LNCaP clone FGC (cell line): Measurements from ENCODE around the gene FAM216A.
"Not testable (repeated sequence)": the region's sequence is repeated elsewhere in the genome, so short reads cannot be mapped to it uniquely, and the experiment has no call there.

Experiments used
- DNase-seq: peaks from one replicate; pipeline ENCODE4 v3.0.0-alpha.2; 2011; ENCODE audit warnings: low read depth
- H3K4me3 ChIP-seq: 2 replicates; pipeline ENCODE4 v1.5.1; 2011; ENCODE audit warnings: mild to moderate bottlenecking, low read depth, low read length, control low read depth
- CTCF ChIP-seq: IDR thresholded peaks from 2 replicates; pipeline ENCODE4 v1.5.1; 2012; ENCODE audit warnings: mild to moderate bottlenecking; ENCODE audit not compliant: control insufficient read depth, insufficient read depth; ENCODE audit errors: extremely low read depth

The FAM216A gene

DNA sequence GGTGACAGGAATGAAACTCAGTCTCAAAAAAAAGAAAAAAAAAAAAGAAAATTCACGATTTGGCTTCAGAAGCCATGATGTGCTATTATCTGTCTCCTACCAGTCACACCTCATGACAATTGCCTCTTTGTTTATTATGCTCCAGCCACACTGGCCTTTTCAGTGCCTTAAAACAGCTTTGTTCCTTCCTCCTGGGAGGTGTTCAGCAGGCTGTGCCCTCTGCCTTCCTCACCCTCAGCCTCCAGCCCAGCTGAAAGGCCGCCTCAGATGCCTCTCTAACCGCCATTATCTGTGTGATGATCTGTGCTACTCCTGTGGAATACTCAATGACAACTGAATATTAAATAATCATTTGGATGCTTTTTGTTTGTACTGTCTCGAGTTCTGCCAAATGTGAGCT is 9.9 kb upstream of the FAM216A start:
- no peak for DNase-seq
- no peak overlapping the region for H3K4me3 ChIP-seq
- TF ChIP-seq CTCF = no peak

DNA sequence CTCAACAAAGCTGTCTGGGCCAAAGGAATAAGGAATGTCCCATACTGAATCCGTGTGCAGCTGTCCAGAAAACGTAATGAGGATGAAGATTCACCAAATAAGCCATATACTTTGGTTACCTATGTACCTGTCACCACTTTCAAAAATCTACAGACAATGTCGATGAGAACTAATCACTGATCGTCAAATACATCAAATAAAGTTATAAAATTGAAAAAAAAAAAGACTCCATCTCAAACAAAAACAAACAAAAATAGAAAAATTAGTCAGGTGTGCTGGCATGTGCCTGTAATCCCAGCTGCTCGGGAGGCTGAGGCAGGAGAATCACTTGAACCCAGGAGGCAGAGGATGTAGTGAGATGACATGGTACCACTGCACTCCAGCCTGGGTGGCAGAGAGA is 7.5 kb upstream of the FAM216A start:
- DNase-seq = not testable (repeated sequence)

DNA sequence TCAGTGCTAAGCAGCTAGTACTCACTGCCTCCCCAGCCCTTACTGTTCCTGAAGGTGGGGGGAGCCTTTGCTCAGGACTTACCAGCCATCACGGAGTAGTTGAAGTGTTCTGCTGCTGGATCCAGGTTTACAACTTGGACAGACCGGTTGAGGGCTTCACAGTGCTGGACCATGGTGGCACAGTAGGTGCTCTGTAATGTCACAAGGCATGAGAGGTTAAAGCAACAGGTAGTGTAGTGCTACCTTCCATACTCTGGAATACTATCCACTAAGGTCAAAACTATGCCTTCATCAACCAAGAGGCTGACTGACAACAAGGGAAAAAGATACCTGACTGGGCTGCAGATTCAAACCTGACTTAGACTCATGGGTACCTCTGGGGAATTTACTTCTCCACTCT is 3.6 kb upstream of the FAM216A start:
- DNase-seq = no peak
- no peak overlapping the region for H3K4me3 ChIP-seq
- TF ChIP-seq CTCF = no peak

More for the DNA sequence above, 7.5 kb upstream of the FAM216A start:
- not testable (repeated sequence) for H3K4me3 ChIP-seq

GRCh38 chr12:110465765-110466164 is 2.9 kb upstream of the FAM216A start:
- H3K4me3 ChIP-seq, DNase-seq: not testable (repeated sequence)

GRCh38 chr12:110466791-110467190 is 1.9 kb upstream of the FAM216A start:
- peak overlapping the region; percentile 65 for H3K4me3 ChIP-seq
- TF ChIP-seq CTCF = no peak
- no peak for DNase-seq

GRCh38 chr12:110467847-110468213 is 815 bp upstream of the FAM216A start:
- no peak for TF ChIP-seq CTCF
- H3K4me3 ChIP-seq = peak overlapping the region; percentile 65
- no peak for DNase-seq

GRCh38 chr12:110475426-110475825 is 6.8 kb downstream of the FAM216A start:
- no peak for TF ChIP-seq CTCF

DNA sequence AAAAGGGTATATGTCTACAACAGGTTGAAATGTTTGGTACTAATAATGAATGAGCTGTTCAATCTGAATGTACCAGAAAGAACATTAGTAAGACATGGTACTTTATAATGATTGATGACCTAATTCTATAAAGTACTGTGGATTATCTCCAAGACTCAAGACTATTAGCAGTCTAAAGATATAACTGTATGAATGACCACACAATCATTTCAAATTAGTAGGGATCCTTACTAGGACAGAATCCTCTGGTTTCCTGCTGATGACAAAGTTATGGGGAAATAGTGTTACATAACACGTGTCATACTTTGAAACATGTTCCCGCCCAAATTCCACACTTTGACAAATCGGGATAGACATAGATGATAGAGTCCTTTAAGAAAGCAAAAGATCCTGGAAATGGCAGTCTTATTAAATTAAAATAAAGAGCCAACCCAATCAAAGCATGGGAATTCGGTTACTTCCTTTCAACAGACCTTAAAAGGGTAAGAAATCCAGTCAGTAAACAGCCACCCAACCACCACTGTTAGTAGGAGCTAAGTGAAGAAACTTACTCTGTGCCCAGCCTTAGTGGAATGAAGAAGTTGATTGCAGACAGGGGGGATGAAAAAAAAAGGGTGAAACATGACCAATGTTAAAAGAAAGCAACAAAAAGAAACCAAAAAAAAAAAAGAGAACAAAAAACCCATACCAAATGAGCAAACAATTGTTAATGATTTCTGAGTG is 30.5 kb downstream of the FAM216A start:
- no peak for TF ChIP-seq CTCF
- H3K4me3 ChIP-seq = no peak overlapping the region
- DNase-seq = no peak

More at GRCh38 chr12:110475426-110475825, 6.8 kb downstream of the FAM216A start:
- DNase-seq = no peak
- H3K4me3 ChIP-seq = no peak overlapping the region
